MG63 (cell line): ENCODE data around the gene STXBP2. TPM values are rescaled to one million over a fixed set of nuclear protein-coding genes. Genes with fewer than 3 reads are reported as not detected.

ENCODE experiments used
- total RNA-seq: library from RNA; depleted of rRNA; stranded (reverse); fragments of >200 nt; shearing (Covaris generic); gene quantifications from 2 replicates; pipeline ENCODE4 v1.2.3, GENCODE V29; 2014; ENCODE audit warnings: low replicate concordance; rRNA removed

STXBP2 gene
- total RNA-seq, 1 experiment from 2014 or later: 3.5 TPM

Other genes starting within 250 kb of the STXBP2 start
- not detected in 2 replicates for gene PEX11G, start 148.1 kb upstream of the STXBP2 start, total RNA-seq
- 37.2 and 44.9 TPM in 2 replicates for gene ZNF358, start 121.0 kb upstream of the STXBP2 start, total RNA-seq
- gene MCOLN1, start 114.5 kb upstream of the STXBP2 start, total RNA-seq: 6.4 and 10.3 TPM in 2 replicates
- gene PNPLA6, start 101.4 kb upstream of the STXBP2 start, total RNA-seq: 175 and 184 TPM in 2 replicates
- 0.56 and 0.89 TPM in 2 replicates for gene CAMSAP3, start 41.2 kb upstream of the STXBP2 start, total RNA-seq
- gene XAB2, start 7.6 kb upstream of the STXBP2 start, total RNA-seq: 71.0 and 115 TPM in 2 replicates
- 0.39 and 69.0 TPM in 2 replicates for gene PET100, start 7.3 kb upstream of the STXBP2 start, total RNA-seq
- not detected in 2 replicates for gene PCP2, start 3.4 kb upstream of the STXBP2 start, total RNA-seq
- not detected in 2 replicates for gene RETN, start 31.9 kb downstream of the STXBP2 start, total RNA-seq
- gene MCEMP1, start 40.0 kb downstream of the STXBP2 start, total RNA-seq: not detected in 2 replicates
- 159 and 202 TPM in 2 replicates for gene TRAPPC5, start 43.7 kb downstream of the STXBP2 start, total RNA-seq
- gene FCER2, start 65.0 kb downstream of the STXBP2 start, total RNA-seq: not detected in 2 replicates
- not detected in 2 replicates for gene CLEC4G, start 95.0 kb downstream of the STXBP2 start, total RNA-seq
- gene CD209, start 110.4 kb downstream of the STXBP2 start, total RNA-seq: not detected in 2 replicates
- gene CLEC4M, start 126.1 kb downstream of the STXBP2 start, total RNA-seq: not detected in 2 replicates
- gene EVI5L, start 193.1 kb downstream of the STXBP2 start, total RNA-seq: 21.4 and 31.0 TPM in 2 replicates
- gene PRR36, start 237.3 kb downstream of the STXBP2 start, total RNA-seq: not detected in 2 replicates